CMK (cell line): ENCODE data around the gene PPP1R14B.

Source experiments
- DNase-seq: peaks from one replicate; pipeline ENCODE4 v3.0.0-alpha.2; 2010; ENCODE audit warnings: low read depth

The PPP1R14B gene

GRCh38 chr11:64281957-64282770 lies 35.4 kb upstream of the PPP1R14B start:
- no peak for DNase-seq

- DNase-seq, result no peak
Measured at GRCh38 chr11:64278576-64279190, 31.9 kb upstream of the PPP1R14B start.

GRCh38 chr11:64276653-64277431 lies 30.1 kb upstream of the PPP1R14B start:
- no peak for DNase-seq

GRCh38 chr11:64275841-64276240 lies 29.1 kb upstream of the PPP1R14B start:
- DNase-seq, result no peak

- DNase-seq, result no peak
Measured at GRCh38 chr11:64275031-64275800, 28.5 kb upstream of the PPP1R14B start.

GRCh38 chr11:64269540-64270220 lies 22.9 kb upstream of the PPP1R14B start:
- DNase-seq, result peak; percentile 96

- DNase-seq, result no peak
Measured at GRCh38 chr11:64268893-64269539, 22.3 kb upstream of the PPP1R14B start.

GRCh38 chr11:64268025-64268892 lies 21.5 kb upstream of the PPP1R14B start:
- peak; percentile 68 for DNase-seq

- DNase-seq, result no peak
Measured at GRCh38 chr11:64267207-64267945, 20.6 kb upstream of the PPP1R14B start.

- no peak for DNase-seq
Measured at GRCh38 chr11:64266339-64266738, 19.6 kb upstream of the PPP1R14B start.

- no peak for DNase-seq
Measured at GRCh38 chr11:64265176-64266160, 18.7 kb upstream of the PPP1R14B start.

- DNase-seq, result no peak
Measured at GRCh38 chr11:64264371-64264852, 17.7 kb upstream of the PPP1R14B start.

GRCh38 chr11:64263947-64264317 lies 17.2 kb upstream of the PPP1R14B start:
- DNase-seq, result no peak

- no peak for DNase-seq
Measured at GRCh38 chr11:64263021-64263946, 16.5 kb upstream of the PPP1R14B start.

GRCh38 chr11:64262271-64263002 lies 15.7 kb upstream of the PPP1R14B start:
- DNase-seq, result no peak

GRCh38 chr11:64261556-64262080 lies 14.9 kb upstream of the PPP1R14B start:
- DNase-seq, result no peak
